K562 (cell line): ENCODE results near the gene CD300LG. TPM values are rescaled to one million over a fixed set of nuclear protein-coding genes. Genes with fewer than 3 reads are reported as not detected.

ENCODE experiments used
- ATAC-seq: fragments of 200-7000 bp; cut with Tn5 transposase; 3 replicates; pipeline ENCODE4 v1.9.1; 2020; ENCODE audit warnings: moderate library complexity
- BruUV-seq: library from RNA; stranded (reverse); fragments of 400-500 nt; replicated peaks from 2 replicates; lab custom pipeline; 2021; lab: Mats Ljungman, UMichigan
- CTCF ChIA-PET: fragments of 300-600 bp; formaldehyde crosslinking; extraction: SDS; loops from one replicate; lab custom pipeline; 2021; ENCODE audit warnings: low intra/inter-chr PET ratio; lab: Yijun Ruan, JAX
- POLR2A ChIA-PET: fragments of 300-600, 350-650 bp; sonication (Branson Sonifier 250); formaldehyde crosslinking; extraction: SDS; loops from one replicate; lab custom pipeline; 2021; ENCODE audit warnings: antibody characterized with exemption, inconsistent platforms; lab: Yijun Ruan, JAX
- DNase-seq, 4 experiments: peaks; one replicate each; pipeline versions ENCODE4 v3.0.0 to v3.0.0-alpha.2; 2011 to 2018; ENCODE audit warnings: low spot score in 3 of 4, mixed read lengths in 3 of 4; ENCODE audit errors: extremely low read depth in 1 of 4
- FAIRE-seq: peaks from 2 replicates; lab custom pipeline; 2011; peaks lifted over from hg19 to GRCh38; lab: Jason Lieb, UNC
- H2AFZ ChIP-seq: 2 replicates; pipeline ENCODE4 v1.6.0; 2011; ENCODE audit warnings: low read depth, low read length, control low read depth, inconsistent platforms
- H3K27ac ChIP-seq: fragments of 200-600 bp; 3 replicates; pipeline ENCODE4 v1.8.0; 2011; ENCODE audit warnings: low read depth, mild to moderate bottlenecking, control low read depth, inconsistent platforms, low read length, moderate library complexity, mixed read lengths; ENCODE audit errors: extremely low read depth
- H3K27me3 ChIP-seq, 2 experiments: fragments of 300-600 bp in 1 of 2; 2 replicates in 1 of 2; 3 replicates in 1 of 2; pipeline versions ENCODE4 v1.6.0 to v1.8.0; 2011; ENCODE audit warnings: inconsistent platforms in 2 of 2, low read length in 2 of 2, mild to moderate bottlenecking in 1 of 2, mixed read lengths in 1 of 2, moderate library complexity in 1 of 2; ENCODE audit not compliant: control insufficient read depth in 2 of 2, insufficient read depth in 2 of 2
- H3K36me3 ChIP-seq: fragments of 300-600 bp; 3 replicates; pipeline ENCODE4 v1.8.0; 2011; ENCODE audit warnings: mild to moderate bottlenecking, low read length, inconsistent platforms; ENCODE audit not compliant: control insufficient read depth, insufficient read depth
- H3K4me1 ChIP-seq, 2 experiments: fragments of 200-600 bp in 1 of 2; replicated peaks in 1 of 2; 2 replicates in 1 of 2; 3 replicates in 1 of 2; pipeline versions ENCODE4 v1.5.1 to v1.8.0; 2011; ENCODE audit warnings: inconsistent platforms in 2 of 2, low read length in 2 of 2, mild to moderate bottlenecking in 1 of 2, mixed read lengths in 1 of 2, moderate library complexity in 1 of 2; ENCODE audit not compliant: control insufficient read depth in 2 of 2, insufficient read depth in 2 of 2
- H3K4me2 ChIP-seq: 2 replicates; pipeline ENCODE4 v1.6.1; 2011; ENCODE audit warnings: low read length, control low read depth, inconsistent platforms, mixed read lengths; ENCODE audit not compliant: insufficient read depth
- H3K4me3 ChIP-seq: fragments of 200-600 bp; sonication (generic), shearing (Covaris generic); 2 replicates; pipeline ENCODE4 v1.5.1; 2016; ENCODE audit warnings: control low read depth, inconsistent platforms
- H3K79me2 ChIP-seq: fragments of 200-600 bp; 3 replicates; pipeline ENCODE4 v1.8.0; 2011; ENCODE audit warnings: low read length, inconsistent platforms; ENCODE audit not compliant: control insufficient read depth, insufficient read depth
- H3K9ac ChIP-seq, 2 experiments: 2 replicates each; pipeline versions ENCODE4 v1.6.0 to v1.6.1; 2011; ENCODE audit warnings: low read depth in 2 of 2, low read length in 2 of 2, control low read depth in 1 of 2, inconsistent platforms in 1 of 2, mild to moderate bottlenecking in 1 of 2, mixed read lengths in 1 of 2; ENCODE audit not compliant: insufficient read depth in 1 of 2
- H3K9me1 ChIP-seq: one replicate; pipeline ENCODE4 v1.6.0; 2011; ENCODE audit warnings: inconsistent platforms, mild to moderate bottlenecking, low read length, moderate library complexity; ENCODE audit not compliant: control insufficient read depth, insufficient read depth
- H3K9me3 ChIP-seq: replicated peaks from 2 replicates; pipeline ENCODE4 v1.5.1; 2011; ENCODE audit warnings: low read depth, low read length, inconsistent platforms; ENCODE audit not compliant: control insufficient read depth, insufficient read depth
- H4K20me1 ChIP-seq: replicated peaks from 2 replicates; pipeline ENCODE4 v1.6.1; 2011; ENCODE audit warnings: low read length, inconsistent platforms, mixed read lengths; ENCODE audit not compliant: control insufficient read depth, insufficient read depth
- BCLAF1 ChIP-seq, 2 experiments: fragments of 450-650 bp in 1 of 2; IDR thresholded peaks; 2 replicates each; pipeline ENCODE4 v1.6.1; 2011 to 2017; ENCODE audit warnings: low read depth in 2 of 2, antibody characterized with exemption in 1 of 2, borderline replicate concordance in 1 of 2, low read length in 1 of 2, mild to moderate bottlenecking in 1 of 2, mixed read lengths in 1 of 2; ENCODE audit not compliant: control insufficient read depth in 1 of 2
- CTBP1 ChIP-seq: fragments of 450-650 bp; IDR thresholded peaks from 2 replicates; pipeline ENCODE4 v1.6.1; 2016; ENCODE audit warnings: borderline replicate concordance
- HMGN3 ChIP-seq: IDR thresholded peaks from 2 replicates; pipeline ENCODE4 v1.6.1; 2011; ENCODE audit warnings: borderline replicate concordance, low read depth, mild to moderate bottlenecking, mixed read lengths, low read length; ENCODE audit not compliant: insufficient read length; ENCODE audit errors: extremely low read depth
- KHSRP ChIP-seq: fragments of 450-650 bp; IDR thresholded peaks from 2 replicates; pipeline ENCODE4 v1.6.1; 2017
- PHB ChIP-seq: fragments of 250-450 bp; sonication (Bioruptor Pico); IDR thresholded peaks from 2 replicates; pipeline ENCODE4 v1.5.0; 2021
- PURB ChIP-seq: sonication (generic); formaldehyde crosslinking; IDR thresholded peaks from 2 replicates; pipeline ENCODE4 v1.9.0; 2021; ENCODE audit warnings: low read depth, mild to moderate bottlenecking, missing genetic modification reagents
- RUNX1 ChIP-seq: sonication (generic); IDR thresholded peaks from 2 replicates; pipeline ENCODE4 v1.6.1; 2016; ENCODE audit warnings: antibody characterized with exemption, low read depth
- SNIP1 ChIP-seq: fragments of 450-650 bp; IDR thresholded peaks from 2 replicates; pipeline ENCODE4 v1.7.1; 2017; ENCODE audit warnings: low read depth, mild to moderate bottlenecking
- WGBS: fragments of 100-300 bp; shearing (Covaris generic); methylation state at CpG from one replicate; pipeline ENCODE4 v1.1.6; 2016; ENCODE audit warnings: low coverage, mixed read lengths; ENCODE audit not compliant: insufficient coverage; ENCODE audit errors: missing lambda C conversion rate; 5-methylcytosine and 5-hydroxymethylcytosine counted together
- in situ Hi-C: fragments of 300-500 bp; cut with MboI; formaldehyde crosslinking; loops from 4 replicates; pipeline ENCODE4 v1.15.0; 2018; ENCODE audit warnings: inconsistent platforms, mixed read lengths
- intact Hi-C: fragments of 100-400 bp; cut with micrococcal nuclease; formaldehyde crosslinking; loops from 2 replicates; pipeline ENCODE4 v1.14.2; 2022
- polyA plus RNA-seq, 8 experiments: library from polyadenylated mRNA; depleted of rRNA in 4 of 8; stranded (reverse) in 5 of 8; unstranded in 3 of 8; fragments of >200 nt; fragmentation: Nextera tagmentation in 2 of 8; fragmentation: Illumina TruSeq in 1 of 8; extraction: Ambion mirVana in 2 of 8; extraction: Trizol in 1 of 8; gene quantifications; 2 replicates each; pipeline versions ENCODE4 v1.2.1 to v1.2.3, GENCODE V29; 2011 to 2014; ENCODE audit warnings: inconsistent platforms in 1 of 8, missing spikeins in 1 of 8
- total RNA-seq, 7 experiments: library from RNA; depleted of rRNA in 6 of 7; stranded (reverse); fragments of >200 nt in 6 of 7; fragmentation: Illumina TruSeq in 2 of 7; extraction: Trizol in 2 of 7; gene quantifications; 2 replicates each; pipeline versions ENCODE4 v1.2.1 to v1.2.3, GENCODE V29; 2011 to 2021; ENCODE audit warnings: low replicate concordance in 1 of 7
- TF ChIP-seq, protein P1 (sequence below), 2 experiments: fragments of 450-650 bp; conservative IDR thresholded peaks; 2 replicates each; pipeline ENCODE4 v1.6.1; 2017; ENCODE audit warnings: mild to moderate bottlenecking in 2 of 2, moderate library complexity in 2 of 2

Gene CD300LG
- total and polyA plus RNA-seq, 9 of the 15 experiments (the other 6 are each of a cell fraction or from before 2014, with no cell fraction given): not detected

DNA sequence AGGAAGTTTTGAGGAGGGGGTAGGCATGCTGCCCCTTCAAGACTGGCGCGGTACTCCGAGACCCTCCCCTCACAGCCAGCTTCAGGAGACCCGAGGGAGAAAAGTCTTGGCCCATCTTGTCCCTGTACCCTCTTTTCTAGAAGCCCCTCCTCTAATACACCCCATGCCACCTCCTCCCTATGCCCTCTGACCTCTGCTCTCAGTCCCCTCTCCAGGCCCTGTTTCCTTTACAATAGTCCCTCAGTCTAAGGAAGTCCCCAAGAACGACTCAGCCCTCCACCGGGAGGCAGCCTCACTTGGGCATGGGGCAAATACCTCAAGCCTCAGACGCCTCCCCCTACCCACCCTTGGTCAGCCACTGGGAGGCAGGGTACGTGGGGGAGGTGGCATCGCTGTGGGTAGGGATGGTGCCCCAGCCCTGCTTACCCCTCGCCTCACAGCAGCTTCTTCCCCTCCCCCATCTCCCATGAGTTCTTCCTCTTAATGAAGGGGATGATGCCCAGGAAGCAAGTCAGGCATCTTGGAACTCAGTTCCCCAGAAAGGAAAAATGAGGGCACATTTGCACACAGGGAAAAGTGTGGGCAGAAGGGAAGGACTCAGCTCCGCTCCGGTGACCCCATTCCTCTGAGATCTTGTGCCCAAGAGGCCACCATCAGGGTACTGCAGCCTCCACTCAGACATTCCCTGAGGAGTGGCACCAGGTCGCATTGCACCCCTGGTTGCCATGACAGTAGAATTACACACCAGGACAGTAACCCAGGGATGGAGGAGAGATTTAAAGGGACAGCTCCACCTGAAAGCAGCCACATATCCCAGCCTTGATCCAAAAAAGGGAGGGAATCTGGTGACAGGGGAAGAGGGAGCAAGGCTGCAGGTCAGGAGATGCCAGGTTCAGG is 54.1 kb downstream of the CD300LG start (continued):
- no peak for TF ChIP-seq BCLAF1 (IDR thresholded peaks at IDR 0.05; ENCODE audit: borderline replicate concordance in 1 of 2, control insufficient read depth in 1 of 2, low read depth in 2 of 2, low read length in 1 of 2)

DNA sequence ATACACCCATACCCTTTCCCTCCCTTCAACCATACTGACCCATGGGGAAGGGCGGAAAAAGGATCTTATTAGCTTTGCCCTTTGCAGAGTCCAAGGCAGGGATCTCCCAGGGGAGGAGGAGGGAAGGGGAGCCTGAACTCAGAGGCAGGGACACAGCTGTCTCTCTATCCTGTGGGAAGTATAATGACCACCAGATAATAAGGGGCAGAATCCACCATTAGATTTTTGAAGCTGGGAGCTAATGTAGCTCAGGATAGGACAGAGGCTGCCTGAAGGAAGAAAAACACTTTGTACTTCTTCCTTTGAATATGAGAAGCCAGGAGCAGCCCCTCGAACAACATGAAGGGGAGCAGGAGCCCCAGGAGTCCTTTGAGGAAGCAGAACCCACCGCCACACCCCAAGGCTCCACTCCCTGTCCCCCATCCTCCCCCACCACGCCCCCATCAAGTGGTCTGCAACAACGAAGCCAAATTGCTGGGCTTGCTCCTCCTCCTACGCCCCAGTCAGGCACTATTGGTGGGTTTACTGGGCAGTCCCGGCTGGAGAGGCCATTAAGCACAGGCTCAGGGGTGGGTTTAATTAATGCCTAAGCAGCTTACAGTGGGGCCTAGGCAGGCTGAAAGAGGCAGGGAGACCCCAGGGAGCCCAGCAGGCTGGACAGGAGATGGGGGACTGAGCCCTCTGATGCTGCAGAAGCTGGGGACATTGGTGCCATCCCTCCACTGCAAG is 55.0 kb downstream of the CD300LG start:
- Histone ChIP-seq H3K9me1 (peaks cover 4% of the 10 kb centered on the region), H3K4me2 (no peak overlapping the region), H3K9me3 (no peaks in the 10 kb centered on the region), H3K36me3 (no peaks in the 10 kb centered on the region), H3K4me1 (peaks cover 4 to 24% of the 10 kb centered on the region in 2 experiments; a peak in 3 of 5 replicates), H3K27ac (no peak overlapping the region), H3K27me3 (peaks cover 6 to 42% of the 10 kb centered on the region in 2 experiments; a peak in 3 of 5 replicates), H4K20me1 (0 out of 2 replicates have a peak, but pooled peaks cover 3% of the 10 kb centered on the region), H2AFZ (no peak overlapping the region), H3K79me2 (no peaks in the 10 kb centered on the region), H3K4me3 (no peak overlapping the region), H3K9ac (no peak overlapping the region)
- WGBS: 0% methylated on average over 5 of the region's 7 CpGs
- CTCF ChIA-PET: no interaction called here
- FAIRE-seq (no peak), DNase-seq (no peak), ATAC-seq (no peak)
- in situ Hi-C loops (no loop called here), intact Hi-C loops (no loop called here)
- no TSS peak for BruUV-seq
- POLR2A ChIA-PET: interaction anchor here (0.6 to 1.4 kb wide), 5 partner anchors 8 to 293 kb away, joined by 3 read pairs; no protein-coding TSS in a partner anchor
- TF ChIP-seq CTBP1 (no peak), SNIP1 (no peak), HMGN3 (no peak), BCLAF1 (IDR thresholded peaks at IDR 0.05; ENCODE audit: borderline replicate concordance in 1 of 2, control insufficient read depth in 1 of 2, low read depth in 2 of 2, low read length in 1 of 2) (no peak), PHB (CRISPR knock-in tag) (no peak), PURB (no peak), KHSRP (no peak), RUNX1 (no peak)
- TF ChIP-seq, protein P1, sequence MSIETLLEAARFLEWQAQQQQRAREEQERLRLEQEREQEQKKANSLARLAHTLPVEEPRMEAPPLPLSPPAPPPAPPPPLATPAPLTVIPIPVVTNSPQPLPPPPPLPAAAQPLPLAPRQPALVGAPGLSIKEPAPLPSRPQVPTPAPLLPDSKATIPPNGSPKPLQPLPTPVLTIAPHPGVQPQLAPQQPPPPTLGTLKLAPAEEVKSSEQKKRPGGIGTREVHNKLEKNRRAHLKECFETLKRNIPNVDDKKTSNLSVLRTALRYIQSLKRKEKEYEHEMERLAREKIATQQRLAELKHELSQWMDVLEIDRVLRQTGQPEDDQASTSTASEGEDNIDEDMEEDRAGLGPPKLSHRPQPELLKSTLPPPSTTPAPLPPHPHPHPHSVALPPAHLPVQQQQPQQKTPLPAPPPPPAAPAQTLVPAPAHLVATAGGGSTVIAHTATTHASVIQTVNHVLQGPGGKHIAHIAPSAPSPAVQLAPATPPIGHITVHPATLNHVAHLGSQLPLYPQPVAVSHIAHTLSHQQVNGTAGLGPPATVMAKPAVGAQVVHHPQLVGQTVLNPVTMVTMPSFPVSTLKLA (conservative IDR thresholded peaks at IDR 0.05): no peak
